Gastroesophageal sphincter (tissue), 4 donors: Measurements from ENCODE around the gene FBXO28. TPM values are rescaled to one million over a fixed set of nuclear protein-coding genes. Genes with fewer than 3 reads are reported as not detected.

Source experiments
- ATAC-seq: fragments of 150-250 bp; one replicate; pipeline ENCODE4 v1.9.1; 2016; ENCODE audit warnings: mild to moderate bottlenecking, moderate library complexity
- H3K27ac ChIP-seq, 4 donors: fragments of 200-600 bp; sonication (generic) in 3 of 4; 1 replicate in 3 of 4; 2 replicates in 1 of 4; pipeline ENCODE4 v1.5.1; 2016 to 2019
- H3K27me3 ChIP-seq: fragments of 200-600 bp; sonication (generic); one replicate; pipeline ENCODE4 v1.5.1; 2019
- H3K36me3 ChIP-seq, 2 donors: fragments of 200-600 bp; sonication (generic); one replicate each; pipeline ENCODE4 v1.5.1; 2019; ENCODE audit warnings: control low read depth in 1 of 2
- H3K4me1 ChIP-seq, 3 donors: fragments of 200-600 bp; sonication (generic); 1 replicate in 2 of 3; 2 replicates in 1 of 3; pipeline ENCODE4 v1.5.1; 2016 to 2019; ENCODE audit warnings: control low read depth in 2 of 3
- H3K4me3 ChIP-seq, 2 donors: fragments of 200-600 bp; sonication (generic); one replicate each; pipeline ENCODE4 v1.5.1; 2019; ENCODE audit warnings: mild to moderate bottlenecking in 1 of 2, moderate library complexity in 1 of 2
- H3K9me3 ChIP-seq, 3 donors: fragments of 200-600 bp; sonication (generic); one replicate each; pipeline ENCODE4 v1.5.1; 2017 to 2019; ENCODE audit warnings: control low read depth in 2 of 3
- EP300 ChIP-seq: sonication (generic); formaldehyde crosslinking; IDR thresholded peaks from one replicate; pipeline ENCODE4 v1.6.1; 2017; ENCODE audit warnings: antibody characterized with exemption, mild to moderate bottlenecking
- POLR2A ChIP-seq, 2 donors: fragments of 450-650 bp; IDR thresholded peaks; one replicate each; pipeline ENCODE4 v1.6.1; 2017; ENCODE audit warnings: antibody characterized with exemption in 2 of 2, mild to moderate bottlenecking in 2 of 2, moderate library complexity in 1 of 2
- POLR2AphosphoS5 ChIP-seq: sonication (generic); formaldehyde crosslinking; IDR thresholded peaks from one replicate; pipeline ENCODE4 v1.6.1; 2017; ENCODE audit warnings: antibody characterized with exemption
- WGBS, 2 donors: methylation state at CpG; one replicate each; pipeline ENCODE4 v1.1.5; 2018; ENCODE audit warnings: low coverage in 1 of 2; 5-methylcytosine and 5-hydroxymethylcytosine counted together
- total RNA-seq, 4 donors: library from RNA; depleted of rRNA; stranded (reverse); fragments of >200 nt; gene quantifications; one replicate each; pipeline ENCODE4 v1.1.0, GENCODE V29; 2016
- TF ChIP-seq, protein P1 (sequence below), 4 experiments: fragments of 200-600 bp in 2 of 4; fragments of 450-650 bp in 2 of 4; sonication (generic) in 1 of 4; IDR thresholded peaks; one replicate each; pipeline ENCODE4 v1.5.1; 2017 to 2019; ENCODE audit warnings: antibody characterized with exemption in 4 of 4, mild to moderate bottlenecking in 2 of 4, moderate library complexity in 2 of 4

Gene FBXO28
- total RNA-seq, 4 donors from 2014 or later = 26.5 to 38.1 (median 34.7) TPM

DNA sequence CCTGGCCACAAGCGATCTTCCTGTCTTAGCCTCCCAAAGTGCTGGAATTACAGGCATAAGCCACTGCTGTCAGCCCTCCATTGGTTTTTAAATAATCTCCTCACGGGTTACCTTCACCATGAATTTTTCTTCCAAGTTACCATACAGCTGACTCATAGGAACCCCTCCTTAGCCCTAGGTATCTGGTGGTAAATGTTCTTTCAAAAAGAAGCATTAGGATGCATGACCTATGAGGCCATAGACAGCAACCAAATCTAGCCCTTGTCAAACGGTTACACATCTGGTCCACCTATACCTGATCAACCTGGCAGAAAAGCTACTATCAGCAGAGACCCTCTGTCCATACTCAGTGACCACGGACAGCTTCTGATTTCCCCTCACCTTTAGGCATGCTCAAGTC, 56.4 kb downstream of the FBXO28 start:
- H3K36me3 ChIP-seq = no peaks in the 10 kb centered on the region
- H3K27me3 ChIP-seq = no peaks in the 10 kb centered on the region
- no peak overlapping the region for H3K4me3 ChIP-seq
- ATAC-seq = no peak
- WGBS, 2 donors = 82 to 87% methylated on average over 2 to 4 of the region's 4 CpGs
- H3K27ac ChIP-seq = no peak overlapping the region
- TF ChIP-seq POLR2A (IDR thresholded peaks at IDR 0.05) = no peak
- TF ChIP-seq EP300 = no peak
- no peaks in the 10 kb centered on the region for H3K9me3 ChIP-seq
- peaks cover 0 to 17% (median 0%) of the 10 kb centered on the region in 3 donors for H3K4me1 ChIP-seq

- TF ChIP-seq, protein P1, sequence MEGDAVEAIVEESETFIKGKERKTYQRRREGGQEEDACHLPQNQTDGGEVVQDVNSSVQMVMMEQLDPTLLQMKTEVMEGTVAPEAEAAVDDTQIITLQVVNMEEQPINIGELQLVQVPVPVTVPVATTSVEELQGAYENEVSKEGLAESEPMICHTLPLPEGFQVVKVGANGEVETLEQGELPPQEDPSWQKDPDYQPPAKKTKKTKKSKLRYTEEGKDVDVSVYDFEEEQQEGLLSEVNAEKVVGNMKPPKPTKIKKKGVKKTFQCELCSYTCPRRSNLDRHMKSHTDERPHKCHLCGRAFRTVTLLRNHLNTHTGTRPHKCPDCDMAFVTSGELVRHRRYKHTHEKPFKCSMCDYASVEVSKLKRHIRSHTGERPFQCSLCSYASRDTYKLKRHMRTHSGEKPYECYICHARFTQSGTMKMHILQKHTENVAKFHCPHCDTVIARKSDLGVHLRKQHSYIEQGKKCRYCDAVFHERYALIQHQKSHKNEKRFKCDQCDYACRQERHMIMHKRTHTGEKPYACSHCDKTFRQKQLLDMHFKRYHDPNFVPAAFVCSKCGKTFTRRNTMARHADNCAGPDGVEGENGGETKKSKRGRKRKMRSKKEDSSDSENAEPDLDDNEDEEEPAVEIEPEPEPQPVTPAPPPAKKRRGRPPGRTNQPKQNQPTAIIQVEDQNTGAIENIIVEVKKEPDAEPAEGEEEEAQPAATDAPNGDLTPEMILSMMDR (IDR thresholded peaks at IDR 0.05) = peak in 3 of 4 experiments; percentile 46 to 55 (median 55)
- no peak for TF ChIP-seq POLR2AphosphoS5
- WGBS, 2 donors = 79 to 100% methylated on average over 2 to 7 of the region's 9 CpGs
- Histone ChIP-seq H3K9me3 (no peaks in the 10 kb centered on the region), H3K27ac (no peak overlapping the region), H3K36me3 (no peaks in the 10 kb centered on the region), H3K4me3 (no peak overlapping the region), H3K27me3 (no peaks in the 10 kb centered on the region), H3K4me1 (peaks cover 0 to 23% (median 0%) of the 10 kb centered on the region in 3 donors)
- peak; percentile 52 for ATAC-seq
Observed at GRCh38 chr1:224170748-224171478, 57.0 kb downstream of the FBXO28 start.

DNA sequence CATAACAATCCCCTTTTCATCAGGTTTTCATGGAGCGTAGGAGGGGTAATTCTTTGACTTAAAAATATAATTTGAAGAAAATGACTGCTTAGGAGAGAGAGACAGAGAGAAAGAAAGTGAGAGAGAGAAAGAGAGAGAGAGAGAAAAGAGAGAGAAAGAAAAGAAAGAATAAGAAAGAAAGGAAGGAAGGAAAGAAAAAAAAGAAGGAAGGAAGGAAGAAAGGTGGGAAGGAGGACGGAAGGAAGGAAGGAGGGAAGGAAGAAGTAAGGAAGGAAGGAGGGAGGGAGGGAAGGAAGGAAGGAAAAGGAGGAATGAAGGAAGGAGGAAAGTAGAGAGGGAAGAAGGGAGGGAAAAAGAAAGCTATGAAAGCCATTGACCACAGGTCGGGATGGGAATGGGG, 58.3 kb downstream of the FBXO28 start:
- TF ChIP-seq, protein P1 (IDR thresholded peaks at IDR 0.05) = no peak
- TF ChIP-seq POLR2A (IDR thresholded peaks at IDR 0.05) = no peak
- TF ChIP-seq EP300 = no peak
- no peak for TF ChIP-seq POLR2AphosphoS5
- no peaks in the 10 kb centered on the region for H3K9me3 ChIP-seq
- H3K27me3 ChIP-seq = no peaks in the 10 kb centered on the region
- H3K27ac ChIP-seq = no peak overlapping the region
- no peaks in the 10 kb centered on the region for H3K36me3 ChIP-seq
- no peak overlapping the region for H3K4me3 ChIP-seq
- ATAC-seq = no peak
- peaks cover 0 to 27% (median 0%) of the 10 kb centered on the region in 3 donors for H3K4me1 ChIP-seq
- 75 to 81% methylated on average over 3 of the region's 3 CpGs for WGBS, 2 donors

DNA sequence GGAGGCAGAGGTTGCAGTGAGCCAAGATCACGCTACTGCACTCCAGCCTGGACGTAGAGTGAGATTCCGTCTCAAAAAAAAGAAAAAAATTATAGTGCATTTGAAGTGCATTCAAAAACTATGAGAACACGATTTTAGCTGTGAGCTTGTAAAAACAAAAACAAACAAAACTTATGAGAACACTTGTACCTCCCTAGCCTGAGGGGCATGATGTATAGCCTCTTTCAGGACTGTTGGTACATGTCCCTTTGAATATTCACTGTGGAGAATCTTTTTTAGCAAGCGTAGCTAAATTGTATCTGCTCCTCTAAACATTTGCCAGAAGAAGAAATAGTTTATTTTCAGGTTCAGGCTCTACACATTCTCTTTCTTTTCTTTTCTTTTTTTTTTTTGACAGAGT, 59.6 kb downstream of the FBXO28 start:
- H3K27ac ChIP-seq = no peak overlapping the region
- 67 to 84% methylated on average over 2 to 5 of the region's 5 CpGs for WGBS, 2 donors
- ATAC-seq = no peak

DNA sequence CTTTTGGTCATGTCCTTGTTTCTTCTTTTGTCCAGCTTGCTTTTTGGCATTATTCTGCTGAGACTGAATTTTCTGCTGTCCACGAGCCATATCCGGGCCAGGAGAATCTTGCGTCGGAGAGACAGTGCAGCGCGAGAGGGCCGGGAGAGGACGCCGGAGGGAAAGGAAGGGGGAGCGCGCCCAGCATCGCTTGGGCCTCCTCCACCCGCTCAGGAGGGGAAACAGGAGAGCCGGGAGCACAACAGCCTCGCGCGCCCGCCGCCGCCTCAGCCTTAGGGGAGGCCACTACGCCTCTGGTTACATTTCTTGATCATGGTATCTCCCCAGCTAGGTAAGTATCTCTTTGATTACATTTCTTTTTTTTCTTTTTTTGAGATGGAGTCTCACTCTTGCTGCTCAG, 61.7 kb downstream of the FBXO28 start:
- Histone ChIP-seq H3K4me1 (peaks cover 0 to 12% (median 0%) of the 10 kb centered on the region in 3 donors), H3K27me3 (no peaks in the 10 kb centered on the region), H3K4me3 (peak overlapping the region in 1 of 2 donors; percentile 23), H3K27ac (no peak overlapping the region), H3K36me3 (no peaks in the 10 kb centered on the region), H3K9me3 (no peaks in the 10 kb centered on the region)
- ATAC-seq = peak; percentile 77
- TF ChIP-seq, protein P1 (IDR thresholded peaks at IDR 0.05) = peak in 1 of 4 experiments; percentile 17
- no peak for TF ChIP-seq POLR2AphosphoS5
- WGBS, 2 donors = 7% methylated on average over 12 of the region's 21 CpGs; no CpG with 5 or more reads in 1 of the 2 donors

More for the DNA sequence above, 59.6 kb downstream of the FBXO28 start:
- Histone ChIP-seq H3K4me1 (peaks cover 0 to 23% (median 0%) of the 10 kb centered on the region in 3 donors), H3K4me3 (no peak overlapping the region), H3K9me3 (no peaks in the 10 kb centered on the region), H3K27me3 (no peaks in the 10 kb centered on the region), H3K36me3 (no peaks in the 10 kb centered on the region)
- no peak for TF ChIP-seq POLR2AphosphoS5
- TF ChIP-seq, protein P1 (IDR thresholded peaks at IDR 0.05) = no peak
